GM18907 (cell line): Measurements from ENCODE around the gene PREX1.
"Not testable (repeated sequence)": the region's sequence is repeated elsewhere in the genome, so short reads cannot be mapped to it uniquely, and the experiment has no call there.

Source experiments
- ATAC-seq: cut with Tn5 transposase; IDR thresholded peaks from one replicate; pipeline ENCODE4 v1.9.1; 2021; ENCODE audit warnings: mild to moderate bottlenecking, moderate library complexity; ENCODE audit not compliant: unreplicated experiment

Gene PREX1

GRCh38 chr20:48759631-48760245, 68.1 kb downstream of the PREX1 start:
- no peak for ATAC-seq

GRCh38 chr20:48758206-48758820, 69.5 kb downstream of the PREX1 start:
- ATAC-seq, result no peak

- ATAC-seq, result not testable (repeated sequence)
Measured at GRCh38 chr20:48756774-48757173, 71.0 kb downstream of the PREX1 start.

GRCh38 chr20:48754292-48754691, 73.5 kb downstream of the PREX1 start:
- ATAC-seq, result no peak

- no peak for ATAC-seq
Measured at GRCh38 chr20:48752963-48753362, 74.8 kb downstream of the PREX1 start.

- no peak for ATAC-seq
Measured at GRCh38 chr20:48751871-48752270, 75.9 kb downstream of the PREX1 start.

GRCh38 chr20:48750941-48751635, 76.7 kb downstream of the PREX1 start:
- no peak for ATAC-seq

- ATAC-seq, result no peak
Measured at GRCh38 chr20:48750376-48750775, 77.4 kb downstream of the PREX1 start.

- no peak for ATAC-seq
Measured at GRCh38 chr20:48749437-48749836, 78.4 kb downstream of the PREX1 start.

- ATAC-seq, result no peak
Measured at GRCh38 chr20:48748556-48748955, 79.2 kb downstream of the PREX1 start.

- ATAC-seq, result no peak
Measured at GRCh38 chr20:48747840-48748414, 79.9 kb downstream of the PREX1 start.

GRCh38 chr20:48745330-48745729, 82.5 kb downstream of the PREX1 start:
- no peak for ATAC-seq

GRCh38 chr20:48744515-48744914, 83.3 kb downstream of the PREX1 start:
- no peak for ATAC-seq

GRCh38 chr20:48743807-48744206, 84.0 kb downstream of the PREX1 start:
- no peak for ATAC-seq

GRCh38 chr20:48742912-48743680, 84.7 kb downstream of the PREX1 start:
- no peak for ATAC-seq

GRCh38 chr20:48742233-48742632, 85.6 kb downstream of the PREX1 start:
- ATAC-seq, result no peak

- no peak for ATAC-seq
Measured at GRCh38 chr20:48741669-48742068, 86.1 kb downstream of the PREX1 start.

- ATAC-seq, result no peak
Measured at GRCh38 chr20:48740712-48741111, 87.1 kb downstream of the PREX1 start.

- ATAC-seq, result no peak
Measured at GRCh38 chr20:48740292-48740649, 87.5 kb downstream of the PREX1 start.

- ATAC-seq, result no peak
Measured at GRCh38 chr20:48739395-48740291, 88.2 kb downstream of the PREX1 start.
